K562 (cell line): ENCODE data around the gene BPTF. TPM values are rescaled to one million over a fixed set of nuclear protein-coding genes. Genes with fewer than 3 reads are reported as not detected.

Source experiments
- ATAC-seq: fragments of 200-7000 bp; cut with Tn5 transposase; 3 replicates; pipeline ENCODE4 v1.9.1; 2020; ENCODE audit warnings: moderate library complexity
- BruUV-seq: library from RNA; stranded (reverse); fragments of 400-500 nt; replicated peaks from 2 replicates; lab custom pipeline; 2021; lab: Mats Ljungman, UMichigan
- CTCF ChIA-PET: fragments of 300-600 bp; formaldehyde crosslinking; extraction: SDS; loops from one replicate; lab custom pipeline; 2021; ENCODE audit warnings: low intra/inter-chr PET ratio; lab: Yijun Ruan, JAX
- POLR2A ChIA-PET: fragments of 300-600, 350-650 bp; sonication (Branson Sonifier 250); formaldehyde crosslinking; extraction: SDS; loops from one replicate; lab custom pipeline; 2021; ENCODE audit warnings: antibody characterized with exemption, inconsistent platforms; lab: Yijun Ruan, JAX
- DNase-seq, 4 experiments: peaks; one replicate each; pipeline versions ENCODE4 v3.0.0 to v3.0.0-alpha.2; 2011 to 2018; ENCODE audit warnings: low spot score in 3 of 4, mixed read lengths in 3 of 4; ENCODE audit errors: extremely low read depth in 1 of 4
- FAIRE-seq: peaks from 2 replicates; lab custom pipeline; 2011; peaks lifted over from hg19 to GRCh38; lab: Jason Lieb, UNC
- H2AFZ ChIP-seq: 2 replicates; pipeline ENCODE4 v1.6.0; 2011; ENCODE audit warnings: low read depth, low read length, control low read depth, inconsistent platforms
- H3K27ac ChIP-seq: fragments of 200-600 bp; 3 replicates; pipeline ENCODE4 v1.8.0; 2011; ENCODE audit warnings: low read depth, mild to moderate bottlenecking, control low read depth, inconsistent platforms, low read length, moderate library complexity, mixed read lengths; ENCODE audit errors: extremely low read depth
- H3K27me3 ChIP-seq, 2 experiments: fragments of 300-600 bp in 1 of 2; 2 replicates in 1 of 2; 3 replicates in 1 of 2; pipeline versions ENCODE4 v1.6.0 to v1.8.0; 2011; ENCODE audit warnings: inconsistent platforms in 2 of 2, low read length in 2 of 2, mild to moderate bottlenecking in 1 of 2, mixed read lengths in 1 of 2, moderate library complexity in 1 of 2; ENCODE audit not compliant: control insufficient read depth in 2 of 2, insufficient read depth in 2 of 2
- H3K36me3 ChIP-seq: fragments of 300-600 bp; 3 replicates; pipeline ENCODE4 v1.8.0; 2011; ENCODE audit warnings: mild to moderate bottlenecking, low read length, inconsistent platforms; ENCODE audit not compliant: control insufficient read depth, insufficient read depth
- H3K4me1 ChIP-seq, 2 experiments: fragments of 200-600 bp in 1 of 2; replicated peaks in 1 of 2; 2 replicates in 1 of 2; 3 replicates in 1 of 2; pipeline versions ENCODE4 v1.5.1 to v1.8.0; 2011; ENCODE audit warnings: inconsistent platforms in 2 of 2, low read length in 2 of 2, mild to moderate bottlenecking in 1 of 2, mixed read lengths in 1 of 2, moderate library complexity in 1 of 2; ENCODE audit not compliant: control insufficient read depth in 2 of 2, insufficient read depth in 2 of 2
- H3K4me2 ChIP-seq: 2 replicates; pipeline ENCODE4 v1.6.1; 2011; ENCODE audit warnings: low read length, control low read depth, inconsistent platforms, mixed read lengths; ENCODE audit not compliant: insufficient read depth
- H3K4me3 ChIP-seq: fragments of 200-600 bp; sonication (generic), shearing (Covaris generic); 2 replicates; pipeline ENCODE4 v1.5.1; 2016; ENCODE audit warnings: control low read depth, inconsistent platforms
- H3K79me2 ChIP-seq: fragments of 200-600 bp; 3 replicates; pipeline ENCODE4 v1.8.0; 2011; ENCODE audit warnings: low read length, inconsistent platforms; ENCODE audit not compliant: control insufficient read depth, insufficient read depth
- H3K9ac ChIP-seq, 2 experiments: 2 replicates each; pipeline versions ENCODE4 v1.6.0 to v1.6.1; 2011; ENCODE audit warnings: low read depth in 2 of 2, low read length in 2 of 2, control low read depth in 1 of 2, inconsistent platforms in 1 of 2, mild to moderate bottlenecking in 1 of 2, mixed read lengths in 1 of 2; ENCODE audit not compliant: insufficient read depth in 1 of 2
- H3K9me1 ChIP-seq: one replicate; pipeline ENCODE4 v1.6.0; 2011; ENCODE audit warnings: inconsistent platforms, mild to moderate bottlenecking, low read length, moderate library complexity; ENCODE audit not compliant: control insufficient read depth, insufficient read depth
- H3K9me3 ChIP-seq: replicated peaks from 2 replicates; pipeline ENCODE4 v1.5.1; 2011; ENCODE audit warnings: low read depth, low read length, inconsistent platforms; ENCODE audit not compliant: control insufficient read depth, insufficient read depth
- H4K20me1 ChIP-seq: replicated peaks from 2 replicates; pipeline ENCODE4 v1.6.1; 2011; ENCODE audit warnings: low read length, inconsistent platforms, mixed read lengths; ENCODE audit not compliant: control insufficient read depth, insufficient read depth
- CBX8 ChIP-seq: fragments of 200-600 bp; sonication (generic); IDR thresholded peaks from 2 replicates; pipeline ENCODE4 v1.6.1; 2012; ENCODE audit warnings: borderline replicate concordance, mixed run types, low read depth, mild to moderate bottlenecking, moderate library complexity, mixed read lengths, low read length, control low read depth, inconsistent platforms; ENCODE audit not compliant: poor library complexity, severe bottlenecking; ENCODE audit errors: extremely low read depth
- CCNT2 ChIP-seq: IDR thresholded peaks from 2 replicates; pipeline ENCODE4 v1.6.1; 2011; ENCODE audit warnings: borderline replicate concordance, low read depth, mild to moderate bottlenecking, moderate library complexity, mixed read lengths, low read length; ENCODE audit not compliant: insufficient read length; ENCODE audit errors: extremely low read depth
- KLF16 ChIP-seq: IDR thresholded peaks from 2 replicates; pipeline ENCODE4 v1.6.1; 2016; ENCODE audit warnings: antibody characterized with exemption
- SIN3B ChIP-seq: fragments of 450-650 bp; IDR thresholded peaks from 2 replicates; pipeline ENCODE4 v1.6.1; 2017; ENCODE audit warnings: low read depth, mild to moderate bottlenecking, moderate library complexity
- SRSF7 ChIP-seq: fragments of 200-400 bp; formaldehyde crosslinking; optimal IDR thresholded peaks from 2 replicates; pipeline ENCODE3; 2017; ENCODE audit warnings: mild to moderate bottlenecking, low read depth, low read length
- TOE1 ChIP-seq, 2 experiments: fragments of 450-650 bp in 1 of 2; sonication (generic) in 1 of 2; formaldehyde crosslinking in 1 of 2; IDR thresholded peaks; 2 replicates each; pipeline versions ENCODE4 v1.7.1 to v1.8.0; 2016 to 2022; ENCODE audit warnings: borderline replicate concordance in 2 of 2, mild to moderate bottlenecking in 2 of 2, antibody characterized with exemption in 1 of 2, inconsistent platforms in 1 of 2, low read depth in 1 of 2, missing genetic modification reagents in 1 of 2, moderate library complexity in 1 of 2
- ZNF354B ChIP-seq: fragments of 250-450 bp; sonication (Bioruptor Pico); IDR thresholded peaks from 2 replicates; pipeline ENCODE4 v1.4.0; 2020
- ZNF407 ChIP-seq: fragments of 450-650 bp; IDR thresholded peaks from 2 replicates; pipeline ENCODE4 v1.6.1; 2016; ENCODE audit warnings: low read depth
- ZNF699 ChIP-seq: fragments of 250-450 bp; sonication (Bioruptor Pico); IDR thresholded peaks from 2 replicates; pipeline ENCODE4 v1.8.0; 2021; ENCODE audit warnings: mild to moderate bottlenecking, moderate library complexity; ENCODE audit not compliant: insufficient replicate concordance
- ZNF707 ChIP-seq: fragments of 250-450 bp; sonication (Bioruptor Pico); conservative IDR thresholded peaks from 2 replicates; pipeline ENCODE4 v1.8.0; 2022; ENCODE audit warnings: inconsistent platforms, mild to moderate bottlenecking, moderate library complexity
- ZNF76 ChIP-seq: fragments of 250-450 bp; sonication (Bioruptor Pico); IDR thresholded peaks from 2 replicates; pipeline ENCODE4 v1.4.0; 2020; ENCODE audit warnings: mild to moderate bottlenecking, moderate library complexity, borderline replicate concordance
- WGBS: fragments of 100-300 bp; shearing (Covaris generic); methylation state at CpG from one replicate; pipeline ENCODE4 v1.1.6; 2016; ENCODE audit warnings: low coverage, mixed read lengths; ENCODE audit not compliant: insufficient coverage; ENCODE audit errors: missing lambda C conversion rate; 5-methylcytosine and 5-hydroxymethylcytosine counted together
- in situ Hi-C: fragments of 300-500 bp; cut with MboI; formaldehyde crosslinking; loops from 4 replicates; pipeline ENCODE4 v1.15.0; 2018; ENCODE audit warnings: inconsistent platforms, mixed read lengths
- intact Hi-C: fragments of 100-400 bp; cut with micrococcal nuclease; formaldehyde crosslinking; loops from 2 replicates; pipeline ENCODE4 v1.14.2; 2022
- polyA plus RNA-seq, 8 experiments: library from polyadenylated mRNA; depleted of rRNA in 4 of 8; stranded (reverse) in 5 of 8; unstranded in 3 of 8; fragments of >200 nt; fragmentation: Nextera tagmentation in 2 of 8; fragmentation: Illumina TruSeq in 1 of 8; extraction: Ambion mirVana in 2 of 8; extraction: Trizol in 1 of 8; gene quantifications; 2 replicates each; pipeline versions ENCODE4 v1.2.1 to v1.2.3, GENCODE V29; 2011 to 2014; ENCODE audit warnings: inconsistent platforms in 1 of 8, missing spikeins in 1 of 8
- total RNA-seq, 7 experiments: library from RNA; depleted of rRNA in 6 of 7; stranded (reverse); fragments of >200 nt in 6 of 7; fragmentation: Illumina TruSeq in 2 of 7; extraction: Trizol in 2 of 7; gene quantifications; 2 replicates each; pipeline versions ENCODE4 v1.2.1 to v1.2.3, GENCODE V29; 2011 to 2021; ENCODE audit warnings: low replicate concordance in 1 of 7
- TF ChIP-seq, protein P1 (sequence below): sonication (generic); formaldehyde crosslinking; IDR thresholded peaks from 2 replicates; pipeline ENCODE4 v1.8.0; 2022; ENCODE audit warnings: mild to moderate bottlenecking, missing genetic modification reagents

Gene BPTF
- total and polyA plus RNA-seq, 9 of the 15 experiments (the other 6 are each of a cell fraction or from before 2014, with no cell fraction given) = 12.5 to 52.1 (median 26.9) TPM

GRCh38 chr17:67831268-67831667 is 6.0 kb downstream of the BPTF start:
- Histone ChIP-seq H3K27ac (no peak overlapping the region), H4K20me1 (peaks cover 7% of the 10 kb centered on the region), H2AFZ (no peak overlapping the region), H3K9me3 (no peaks in the 10 kb centered on the region), H3K36me3 (peaks cover 3% of the 10 kb centered on the region; the same call in 1 of the 3 replicates), H3K9ac (no peak overlapping the region), H3K4me3 (no peak overlapping the region), H3K79me2 (peaks cover 93% of the 10 kb centered on the region), H3K4me1 (peaks cover 6 to 14% of the 10 kb centered on the region in 2 experiments; a peak in 2 of 5 replicates), H3K27me3 (no peaks in the 10 kb centered on the region), H3K9me1 (no peaks in the 10 kb centered on the region), H3K4me2 (no peak overlapping the region)
- intact Hi-C loops = loop anchor here (5.0 to 10.0 kb wide), 2 partner anchors 141 to 184 kb away; no protein-coding TSS in a partner anchor
- ChIA-PET POLR2A (no interaction called here), CTCF (no interaction called here)
- DNase-seq (no peak), ATAC-seq (no peak), FAIRE-seq (no peak)
- no TSS peak for BruUV-seq
- TF ChIP-seq SIN3B = no peak
- no peak for TF ChIP-seq ZNF354B
- no peak for TF ChIP-seq CBX8
- TF ChIP-seq ZNF699 = no peak
- no peak for TF ChIP-seq ZNF707
- TF ChIP-seq KLF16 = no peak
- no peak for TF ChIP-seq SRSF7
- no peak for TF ChIP-seq ZNF76 (CRISPR knock-in tag)
- no peak for TF ChIP-seq TOE1 (IDR thresholded peaks at IDR 0.05; ENCODE audit: borderline replicate concordance)
- no peak for TF ChIP-seq TOE1 (CRISPR knock-in tag; IDR thresholded peaks at IDR 0.05; ENCODE audit: borderline replicate concordance, low read depth)
- TF ChIP-seq CCNT2 = no peak
- TF ChIP-seq, protein P1, sequence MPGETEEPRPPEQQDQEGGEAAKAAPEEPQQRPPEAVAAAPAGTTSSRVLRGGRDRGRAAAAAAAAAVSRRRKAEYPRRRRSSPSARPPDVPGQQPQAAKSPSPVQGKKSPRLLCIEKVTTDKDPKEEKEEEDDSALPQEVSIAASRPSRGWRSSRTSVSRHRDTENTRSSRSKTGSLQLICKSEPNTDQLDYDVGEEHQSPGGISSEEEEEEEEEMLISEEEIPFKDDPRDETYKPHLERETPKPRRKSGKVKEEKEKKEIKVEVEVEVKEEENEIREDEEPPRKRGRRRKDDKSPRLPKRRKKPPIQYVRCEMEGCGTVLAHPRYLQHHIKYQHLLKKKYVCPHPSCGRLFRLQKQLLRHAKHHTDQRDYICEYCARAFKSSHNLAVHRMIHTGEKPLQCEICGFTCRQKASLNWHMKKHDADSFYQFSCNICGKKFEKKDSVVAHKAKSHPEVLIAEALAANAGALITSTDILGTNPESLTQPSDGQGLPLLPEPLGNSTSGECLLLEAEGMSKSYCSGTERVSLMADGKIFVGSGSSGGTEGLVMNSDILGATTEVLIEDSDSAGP (CRISPR knock-in tag) = no peak
- TF ChIP-seq ZNF407 = no peak
- 85% methylated on average over 4 of the region's 4 CpGs for WGBS
- in situ Hi-C loops = no loop called here
